ENCODE results near the gene TMEM260.

TMEM260 gene

DNA sequence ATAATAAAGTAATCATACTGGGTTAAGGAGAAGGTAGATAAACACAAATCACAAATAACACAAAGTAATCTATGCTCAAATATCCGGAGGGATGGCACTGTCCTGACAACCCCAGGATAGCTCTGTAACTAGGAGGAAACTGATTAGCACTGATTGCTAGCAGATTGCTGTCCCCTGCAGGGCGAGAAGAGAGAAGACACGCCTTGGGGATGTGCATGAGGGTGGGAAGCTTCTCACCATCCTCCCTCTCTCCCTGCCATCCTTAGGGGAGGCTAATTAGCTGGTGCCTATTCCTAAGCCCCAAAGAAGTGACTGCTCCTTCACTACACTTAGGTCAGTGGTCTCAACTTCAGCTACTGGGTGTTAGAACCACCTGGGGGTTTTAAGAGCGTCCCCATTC lies 27.0 kb upstream of the TMEM260 start:
- no peak overlapping the region for H3K27ac Mint-ChIP-seq
- H3K9me3 Mint-ChIP-seq = no peaks in the 10 kb centered on the region
- no peaks in the 10 kb centered on the region for H3K36me3 Mint-ChIP-seq (ENCODE audit: low read depth)
- TF ChIP-seq, protein P1, sequence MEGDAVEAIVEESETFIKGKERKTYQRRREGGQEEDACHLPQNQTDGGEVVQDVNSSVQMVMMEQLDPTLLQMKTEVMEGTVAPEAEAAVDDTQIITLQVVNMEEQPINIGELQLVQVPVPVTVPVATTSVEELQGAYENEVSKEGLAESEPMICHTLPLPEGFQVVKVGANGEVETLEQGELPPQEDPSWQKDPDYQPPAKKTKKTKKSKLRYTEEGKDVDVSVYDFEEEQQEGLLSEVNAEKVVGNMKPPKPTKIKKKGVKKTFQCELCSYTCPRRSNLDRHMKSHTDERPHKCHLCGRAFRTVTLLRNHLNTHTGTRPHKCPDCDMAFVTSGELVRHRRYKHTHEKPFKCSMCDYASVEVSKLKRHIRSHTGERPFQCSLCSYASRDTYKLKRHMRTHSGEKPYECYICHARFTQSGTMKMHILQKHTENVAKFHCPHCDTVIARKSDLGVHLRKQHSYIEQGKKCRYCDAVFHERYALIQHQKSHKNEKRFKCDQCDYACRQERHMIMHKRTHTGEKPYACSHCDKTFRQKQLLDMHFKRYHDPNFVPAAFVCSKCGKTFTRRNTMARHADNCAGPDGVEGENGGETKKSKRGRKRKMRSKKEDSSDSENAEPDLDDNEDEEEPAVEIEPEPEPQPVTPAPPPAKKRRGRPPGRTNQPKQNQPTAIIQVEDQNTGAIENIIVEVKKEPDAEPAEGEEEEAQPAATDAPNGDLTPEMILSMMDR (IDR thresholded peaks at IDR 0.05) = no peak
- H3K4me1 Mint-ChIP-seq = peaks cover 43% of the 10 kb centered on the region
- H3K4me3 Mint-ChIP-seq = no peak overlapping the region
- H3K27me3 Mint-ChIP-seq (ENCODE audit: low read depth, poor library complexity) = peaks cover 22% of the 10 kb centered on the region
- no peak for DNase-seq

DNA sequence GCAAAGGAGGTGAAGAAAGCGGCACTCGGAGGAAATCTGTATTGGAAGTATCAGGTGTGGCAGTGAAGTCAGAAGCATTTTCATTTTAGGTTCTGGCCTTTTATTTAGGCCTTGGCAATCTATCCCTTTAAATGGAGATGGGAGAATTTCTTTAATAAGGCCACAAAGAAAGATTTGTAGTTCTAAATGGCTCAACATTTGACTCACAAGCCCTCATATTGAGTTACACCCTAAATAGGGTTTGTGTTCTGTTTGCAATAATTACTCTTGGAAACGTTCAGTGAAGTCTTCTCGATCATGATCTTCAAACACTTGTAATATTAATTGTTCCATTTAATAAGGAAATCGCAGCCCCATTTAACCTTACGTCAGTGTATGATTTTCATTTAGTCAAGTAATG lies 25.3 kb upstream of the TMEM260 start:
- H3K27me3 Mint-ChIP-seq (ENCODE audit: low read depth, poor library complexity) = peaks cover 27% of the 10 kb centered on the region
- H3K4me3 Mint-ChIP-seq = no peak overlapping the region
- no peak overlapping the region for H3K27ac Mint-ChIP-seq
- no peak for DNase-seq
- TF ChIP-seq, protein P1 (IDR thresholded peaks at IDR 0.05) = no peak
- H3K4me1 Mint-ChIP-seq = peaks cover 38% of the 10 kb centered on the region
- H3K9me3 Mint-ChIP-seq = no peaks in the 10 kb centered on the region
- H3K36me3 Mint-ChIP-seq (ENCODE audit: low read depth) = no peaks in the 10 kb centered on the region

DNA sequence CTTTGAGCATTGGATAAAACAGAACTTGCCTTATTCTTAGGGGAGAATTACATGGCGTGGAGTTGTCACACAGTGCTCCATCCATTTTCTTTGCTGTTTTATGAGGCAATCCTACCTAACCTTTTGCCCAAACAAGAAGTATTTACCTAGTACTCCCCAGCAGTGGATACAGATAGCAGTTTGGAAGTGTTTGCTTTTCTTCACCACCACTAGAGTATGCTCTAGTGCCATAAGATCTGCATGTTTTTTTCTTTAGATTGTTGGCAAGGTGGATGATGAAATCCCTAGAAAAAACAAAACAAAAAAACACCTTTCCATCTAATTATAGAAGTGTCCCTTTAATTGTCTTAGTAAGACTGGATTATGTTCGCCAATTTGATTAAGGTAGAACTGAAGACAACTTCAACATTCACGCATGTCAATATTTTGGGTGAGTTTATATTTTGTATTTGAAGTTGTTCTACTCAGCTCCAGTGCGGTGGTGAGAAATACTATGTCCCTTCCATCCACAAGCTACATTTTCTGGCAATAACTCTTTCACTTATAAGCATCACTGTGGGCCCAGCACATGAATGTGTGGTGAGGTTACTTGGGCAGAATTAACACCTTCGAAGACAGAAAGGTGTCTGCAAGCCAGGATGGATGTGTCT lies 23.6 kb upstream of the TMEM260 start:
- TF ChIP-seq, protein P1 (IDR thresholded peaks at IDR 0.05) = peak; percentile 58
- Mint-ChIP-seq H3K4me1 (peaks cover 27% of the 10 kb centered on the region), H3K36me3 (ENCODE audit: low read depth) (no peaks in the 10 kb centered on the region), H3K27me3 (ENCODE audit: low read depth, poor library complexity) (peaks cover 26% of the 10 kb centered on the region), H3K4me3 (no peak overlapping the region), H3K9me3 (no peaks in the 10 kb centered on the region), H3K27ac (no peak overlapping the region)
- DNase-seq = no peak

DNA sequence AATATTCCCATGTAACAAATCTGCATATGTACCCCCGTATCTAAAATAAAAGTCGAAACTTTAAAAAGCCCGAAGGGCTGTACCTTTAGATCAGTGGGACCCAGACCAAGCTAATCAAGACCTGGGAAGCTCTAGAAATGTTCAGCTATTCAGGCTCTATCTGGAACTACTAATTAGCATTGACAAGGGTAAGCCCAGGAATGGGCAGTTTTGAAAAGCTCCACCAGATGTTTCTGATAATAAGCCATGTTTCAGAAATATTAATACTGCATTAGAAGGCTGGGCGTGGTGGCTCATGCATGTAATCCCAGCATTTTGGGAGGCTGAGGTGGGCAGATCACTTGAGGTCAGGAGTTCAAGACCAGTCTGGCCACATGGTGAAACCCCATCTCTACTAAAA lies 20.4 kb upstream of the TMEM260 start:
- DNase-seq = no peak
- no peaks in the 10 kb centered on the region for H3K36me3 Mint-ChIP-seq (ENCODE audit: low read depth)
- H3K9me3 Mint-ChIP-seq = peaks cover 7% of the 10 kb centered on the region

DNA sequence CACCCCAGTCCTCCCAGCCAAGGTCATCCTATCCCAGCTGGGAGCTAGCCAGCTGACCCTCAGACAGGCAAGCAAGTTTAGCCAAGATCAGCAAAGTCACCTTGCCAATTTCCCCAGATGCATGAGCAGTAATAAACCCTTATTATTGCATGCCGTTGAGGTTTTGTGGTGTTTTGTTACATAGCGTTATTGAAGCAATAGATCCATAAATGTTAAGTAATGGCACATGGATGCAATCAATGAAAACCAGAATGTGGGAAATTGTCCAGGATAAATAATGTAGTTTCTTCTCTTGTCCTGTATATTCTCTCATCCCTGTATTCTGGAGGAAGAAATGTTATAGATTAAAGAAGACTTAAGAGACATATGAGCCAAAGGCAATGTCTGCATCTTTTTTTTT lies 18.0 kb upstream of the TMEM260 start:
- Mint-ChIP-seq H3K4me3 (no peak overlapping the region), H3K36me3 (ENCODE audit: low read depth) (no peaks in the 10 kb centered on the region), H3K9me3 (peaks cover 13% of the 10 kb centered on the region), H3K27me3 (ENCODE audit: low read depth, poor library complexity) (peaks cover 31% of the 10 kb centered on the region), H3K4me1 (no peaks in the 10 kb centered on the region), H3K27ac (no peak overlapping the region)
- TF ChIP-seq, protein P1 (IDR thresholded peaks at IDR 0.05) = no peak
- DNase-seq = no peak

More for the DNA sequence above, 20.4 kb upstream of the TMEM260 start:
- TF ChIP-seq, protein P1 (IDR thresholded peaks at IDR 0.05) = no peak
- Mint-ChIP-seq H3K4me3 (no peak overlapping the region), H3K27me3 (ENCODE audit: low read depth, poor library complexity) (peaks cover 21% of the 10 kb centered on the region), H3K27ac (no peak overlapping the region), H3K4me1 (peaks cover 21% of the 10 kb centered on the region)

DNA sequence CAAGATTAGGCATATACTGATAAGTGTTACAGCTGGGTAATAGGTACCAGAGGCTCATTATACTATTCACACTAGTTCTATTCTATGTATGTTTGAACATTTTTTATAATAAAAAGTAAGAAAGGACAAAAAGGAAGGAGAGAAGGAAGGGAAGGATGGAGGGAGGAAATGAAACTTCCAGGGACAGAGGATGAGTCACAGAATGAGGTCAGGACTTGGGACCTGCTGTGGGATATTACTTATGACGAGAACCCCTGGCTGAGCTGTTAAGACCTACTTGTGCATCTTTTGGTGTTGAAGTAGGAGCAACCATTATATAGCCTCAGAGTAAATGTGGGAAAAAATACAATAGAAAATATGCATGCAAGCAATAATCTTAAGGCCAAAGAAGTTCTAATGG lies 16.7 kb upstream of the TMEM260 start:
- Mint-ChIP-seq H3K9me3 (peaks cover 13% of the 10 kb centered on the region), H3K4me1 (no peaks in the 10 kb centered on the region), H3K36me3 (ENCODE audit: low read depth) (no peaks in the 10 kb centered on the region), H3K27ac (no peak overlapping the region), H3K27me3 (ENCODE audit: low read depth, poor library complexity) (peaks cover 26% of the 10 kb centered on the region), H3K4me3 (no peak overlapping the region)
- DNase-seq = no peak
- TF ChIP-seq, protein P1 (IDR thresholded peaks at IDR 0.05) = no peak
